Placental epithelial cell (primary cell): ENCODE measurements around the gene CACNG8. TPM values are rescaled to one million over a fixed set of nuclear protein-coding genes. Genes with fewer than 3 reads are reported as not detected.

Experiments used
- small RNA-seq: library from RNA; depleted of rRNA; stranded (forward); fragments of <200 nt; gene quantifications from one replicate; pipeline ENCODE3, GENCODE V24; 2012
- total RNA-seq: library from RNA; depleted of rRNA; stranded (reverse); fragments of >200 nt; gene quantifications from 2 replicates; pipeline ENCODE4 v1.2.3, GENCODE V29; 2012

The CACNG8 gene
- not detected in 2 replicates for total RNA-seq

GRCh38 chr19:53962887-53963431 lies at the start of gene CACNG8:
Gene CACNG8 (plus strand): TSS chr19:53962937.

GRCh38 chr19:53991224-53992113 lies 28.7 kb downstream of the CACNG8 start, which contains the start of gene CACNG6:
Gene CACNG6 (plus strand): TSS chr19:53991637. CDS start chr19:53992878, 1,241 bp downstream.

Small RNA genes lying within 50 kb of the gene (small RNA-seq; reads per million reads assigned to genes)
- not detected for gene AC012314.20

Other genes starting within 250 kb of the CACNG8 start
- under 0.01 TPM in 1 of 2 replicates, not detected in the other for gene NLRP12, start 138.6 kb upstream of the CACNG8 start, total RNA-seq
- gene MYADM, start 95.1 kb upstream of the CACNG8 start, total RNA-seq: 15.7 and 22.9 TPM in 2 replicates
- gene PRKCG, start 80.7 kb upstream of the CACNG8 start, total RNA-seq: not detected in 2 replicates
- gene CACNG7, start 53.7 kb upstream of the CACNG8 start, total RNA-seq: not detected in 2 replicates
- gene CACNG6, start 28.7 kb downstream of the CACNG8 start, total RNA-seq: not detected in 2 replicates
- not detected in 2 replicates for gene VSTM1, start 101.0 kb downstream of the CACNG8 start, total RNA-seq
- not detected in 2 replicates for gene TARM1, start 118.4 kb downstream of the CACNG8 start, total RNA-seq
- 0.33 and 0.39 TPM in 2 replicates for gene OSCAR, start 137.9 kb downstream of the CACNG8 start, total RNA-seq
- 13.0 and 14.6 TPM in 2 replicates for gene NDUFA3, start 139.9 kb downstream of the CACNG8 start, total RNA-seq
- 9.5 and 10.6 TPM in 2 replicates for gene TFPT, start 152.7 kb downstream of the CACNG8 start, total RNA-seq
- 45.9 and 57.4 TPM in 2 replicates for gene PRPF31, start 152.8 kb downstream of the CACNG8 start, total RNA-seq
- 13.3 and 15.8 TPM in 2 replicates for gene CNOT3, start 174.8 kb downstream of the CACNG8 start, total RNA-seq
- gene LENG1, start 196.8 kb downstream of the CACNG8 start, total RNA-seq: 3.1 and 6.3 TPM in 2 replicates
- 0.11 and 5.5 TPM in 2 replicates for gene TMC4, start 210.2 kb downstream of the CACNG8 start, total RNA-seq
- 72.2 and 76.8 TPM in 2 replicates for gene MBOAT7, start 226.6 kb downstream of the CACNG8 start, total RNA-seq
- gene TSEN34, start 228.4 kb downstream of the CACNG8 start, total RNA-seq: 89.5 and 106 TPM in 2 replicates
- gene RPS9, start 237.9 kb downstream of the CACNG8 start, total RNA-seq: 1,297 and 1,995 TPM in 2 replicates